ENCODE results near the gene HECTD4.

HECTD4 gene

DNA sequence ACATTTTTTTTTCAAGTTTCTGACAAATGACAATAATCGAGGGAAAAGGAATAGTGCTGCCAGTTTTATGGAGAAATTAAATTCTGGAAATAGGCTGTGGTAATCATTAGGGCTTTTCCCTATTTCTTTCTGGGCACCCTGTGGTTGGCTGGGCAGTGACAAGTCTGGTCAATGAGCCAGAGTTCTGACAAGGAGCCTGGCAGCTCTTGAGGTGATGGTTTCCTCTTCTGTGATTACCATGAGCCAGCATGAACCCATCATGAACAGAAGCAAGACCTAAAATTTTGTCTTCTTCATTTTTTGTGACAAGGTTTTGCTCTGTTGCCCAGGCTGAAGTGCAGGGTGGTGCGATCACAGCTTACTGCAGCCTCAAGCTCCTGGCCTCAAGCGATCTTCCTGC, 141.1 kb downstream of the HECTD4 start:
- no peak overlapping the region for H3K4me3 ChIP-seq (IDR thresholded peaks at IDR 0.05; ENCODE audit: insufficient read depth, low read depth, low read length)
- H2AFZ ChIP-seq (ENCODE audit: low read depth): no peak overlapping the region
- H3K27me3 ChIP-seq (ENCODE audit: insufficient read depth, low read depth): no peaks in the 10 kb centered on the region
- no peak overlapping the region for H3K9ac ChIP-seq
- H3K27ac ChIP-seq: no peak overlapping the region
- no peak for TF ChIP-seq CTCF (conservative IDR thresholded peaks at IDR 0.05; ENCODE audit: low read depth, low read length)
- no peaks in the 10 kb centered on the region for H3K79me2 ChIP-seq (ENCODE audit: insufficient read depth, low read depth)
- H3K4me2 ChIP-seq: no peak overlapping the region
- H3K36me3 ChIP-seq (ENCODE audit: insufficient read depth): no peaks in the 10 kb centered on the region
- no peaks in the 10 kb centered on the region for H3K4me1 ChIP-seq (ENCODE audit: low read depth, poor library complexity, severe bottlenecking)
- no peaks in the 10 kb centered on the region for H4K20me1 ChIP-seq (ENCODE audit: insufficient read depth)

DNA sequence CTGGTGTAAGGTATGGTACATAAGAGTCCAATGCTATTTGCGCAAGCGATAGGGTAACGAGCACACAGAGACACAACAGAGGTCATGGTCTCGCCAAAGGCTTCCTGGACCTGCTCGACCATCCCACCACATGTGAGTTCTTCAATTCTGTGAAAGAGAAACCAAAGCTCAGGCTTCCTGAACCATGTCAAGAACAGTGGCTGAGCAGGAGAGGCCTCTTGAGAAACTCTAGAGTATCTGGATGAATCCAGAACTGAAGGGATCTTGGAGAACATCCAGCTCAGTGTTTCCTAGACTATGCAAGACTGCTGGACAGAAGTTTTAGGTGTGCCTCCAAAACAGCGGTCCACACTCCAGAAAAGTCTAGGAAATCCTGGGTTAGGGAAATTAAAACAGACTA, 142.3 kb downstream of the HECTD4 start:
- no peaks in the 10 kb centered on the region for H3K79me2 ChIP-seq (ENCODE audit: insufficient read depth, low read depth)
- H3K9ac ChIP-seq: no peak overlapping the region
- H3K4me1 ChIP-seq (ENCODE audit: low read depth, poor library complexity, severe bottlenecking): no peaks in the 10 kb centered on the region
- no peak overlapping the region for H3K4me3 ChIP-seq (IDR thresholded peaks at IDR 0.05; ENCODE audit: insufficient read depth, low read depth, low read length)
- H4K20me1 ChIP-seq (ENCODE audit: insufficient read depth): no peaks in the 10 kb centered on the region
- no peak overlapping the region for H3K27ac ChIP-seq
- H3K4me2 ChIP-seq: no peak overlapping the region
- no peak overlapping the region for H2AFZ ChIP-seq (ENCODE audit: low read depth)
- no peaks in the 10 kb centered on the region for H3K36me3 ChIP-seq (ENCODE audit: insufficient read depth)
- TF ChIP-seq CTCF (conservative IDR thresholded peaks at IDR 0.05; ENCODE audit: low read depth, low read length): no peak
- H3K27me3 ChIP-seq (ENCODE audit: insufficient read depth, low read depth): no peaks in the 10 kb centered on the region

GRCh38 chr12:112239020-112239419, 143.2 kb downstream of the HECTD4 start:
- Histone ChIP-seq H3K27me3 (ENCODE audit: insufficient read depth, low read depth) (no peaks in the 10 kb centered on the region), H3K36me3 (ENCODE audit: insufficient read depth) (no peaks in the 10 kb centered on the region), H3K27ac (no peak overlapping the region), H3K4me2 (no peak overlapping the region), H4K20me1 (ENCODE audit: insufficient read depth) (no peaks in the 10 kb centered on the region), H3K4me3 (IDR thresholded peaks at IDR 0.05; ENCODE audit: insufficient read depth, low read depth, low read length) (no peak overlapping the region), H3K79me2 (ENCODE audit: insufficient read depth, low read depth) (no peaks in the 10 kb centered on the region), H3K4me1 (ENCODE audit: low read depth, poor library complexity, severe bottlenecking) (no peaks in the 10 kb centered on the region), H2AFZ (ENCODE audit: low read depth) (no peak overlapping the region), H3K9ac (no peak overlapping the region)
- TF ChIP-seq CTCF (conservative IDR thresholded peaks at IDR 0.05; ENCODE audit: low read depth, low read length): no peak

- Histone ChIP-seq H3K4me3 (IDR thresholded peaks at IDR 0.05; ENCODE audit: insufficient read depth, low read depth, low read length) (no peak overlapping the region), H3K9ac (no peak overlapping the region), H3K27me3 (ENCODE audit: insufficient read depth, low read depth) (no peaks in the 10 kb centered on the region), H3K4me2 (no peak overlapping the region), H3K27ac (no peak overlapping the region), H3K79me2 (ENCODE audit: insufficient read depth, low read depth) (no peaks in the 10 kb centered on the region), H4K20me1 (ENCODE audit: insufficient read depth) (no peaks in the 10 kb centered on the region), H3K36me3 (ENCODE audit: insufficient read depth) (no peaks in the 10 kb centered on the region), H2AFZ (ENCODE audit: low read depth) (no peak overlapping the region), H3K4me1 (ENCODE audit: low read depth, poor library complexity, severe bottlenecking) (no peaks in the 10 kb centered on the region)
- no peak for TF ChIP-seq CTCF (conservative IDR thresholded peaks at IDR 0.05; ENCODE audit: low read depth, low read length)
These were observed 143.8 kb downstream of the HECTD4 start for GRCh38 chr12:112238441-112238840.

GRCh38 chr12:112236786-112237185, 145.4 kb downstream of the HECTD4 start:
- no peak for TF ChIP-seq CTCF (conservative IDR thresholded peaks at IDR 0.05; ENCODE audit: low read depth, low read length)
- Histone ChIP-seq H3K27me3 (ENCODE audit: insufficient read depth, low read depth) (no peaks in the 10 kb centered on the region), H3K4me1 (ENCODE audit: low read depth, poor library complexity, severe bottlenecking) (no peaks in the 10 kb centered on the region), H3K4me2 (no peak overlapping the region), H4K20me1 (ENCODE audit: insufficient read depth) (no peaks in the 10 kb centered on the region), H2AFZ (ENCODE audit: low read depth) (no peak overlapping the region), H3K27ac (no peak overlapping the region), H3K4me3 (IDR thresholded peaks at IDR 0.05; ENCODE audit: insufficient read depth, low read depth, low read length) (no peak overlapping the region), H3K79me2 (ENCODE audit: insufficient read depth, low read depth) (no peaks in the 10 kb centered on the region), H3K36me3 (ENCODE audit: insufficient read depth) (no peaks in the 10 kb centered on the region), H3K9ac (no peak overlapping the region)

All from KMS-11 (cell line).